ENCODE data around the gene TTLL5.

DNA sequence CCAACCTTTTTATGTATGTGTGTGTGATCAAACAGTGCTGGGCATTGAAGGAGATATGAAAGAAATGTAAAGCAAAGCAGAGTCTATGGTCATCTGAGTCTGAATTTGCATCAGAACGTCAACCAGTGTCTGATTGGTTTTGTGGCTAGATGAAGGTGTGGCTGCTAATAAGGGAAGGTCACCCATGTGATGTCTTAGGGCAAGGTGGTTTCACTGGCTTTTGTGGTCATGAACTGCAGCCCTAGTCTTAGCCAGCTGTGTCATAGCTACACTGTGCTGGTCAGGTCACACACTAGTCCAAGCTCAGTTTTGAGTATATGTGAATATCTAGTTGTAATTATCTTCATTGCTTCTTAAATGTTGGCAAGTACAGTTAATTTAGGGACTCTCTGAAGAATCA, 214.9 kb downstream of the TTLL5 start:
- TF ChIP-seq, protein P1, sequence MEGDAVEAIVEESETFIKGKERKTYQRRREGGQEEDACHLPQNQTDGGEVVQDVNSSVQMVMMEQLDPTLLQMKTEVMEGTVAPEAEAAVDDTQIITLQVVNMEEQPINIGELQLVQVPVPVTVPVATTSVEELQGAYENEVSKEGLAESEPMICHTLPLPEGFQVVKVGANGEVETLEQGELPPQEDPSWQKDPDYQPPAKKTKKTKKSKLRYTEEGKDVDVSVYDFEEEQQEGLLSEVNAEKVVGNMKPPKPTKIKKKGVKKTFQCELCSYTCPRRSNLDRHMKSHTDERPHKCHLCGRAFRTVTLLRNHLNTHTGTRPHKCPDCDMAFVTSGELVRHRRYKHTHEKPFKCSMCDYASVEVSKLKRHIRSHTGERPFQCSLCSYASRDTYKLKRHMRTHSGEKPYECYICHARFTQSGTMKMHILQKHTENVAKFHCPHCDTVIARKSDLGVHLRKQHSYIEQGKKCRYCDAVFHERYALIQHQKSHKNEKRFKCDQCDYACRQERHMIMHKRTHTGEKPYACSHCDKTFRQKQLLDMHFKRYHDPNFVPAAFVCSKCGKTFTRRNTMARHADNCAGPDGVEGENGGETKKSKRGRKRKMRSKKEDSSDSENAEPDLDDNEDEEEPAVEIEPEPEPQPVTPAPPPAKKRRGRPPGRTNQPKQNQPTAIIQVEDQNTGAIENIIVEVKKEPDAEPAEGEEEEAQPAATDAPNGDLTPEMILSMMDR (conservative IDR thresholded peaks at IDR 0.05; ENCODE audit: low read depth, low read length): no peak
- TF ChIP-seq EZH2 (IDR thresholded peaks at IDR 0.05; ENCODE audit: low read length, unreplicated experiment): no peak

Data from PC-3 (cell line).